GM06990 (cell line): ENCODE results near the gene MRPL36.
A peak's percentile ranks its signal among the peaks of the same experiment; 100 is the strongest.

ENCODE experiments used
- DNase-seq: peaks from one replicate; pipeline ENCODE4 v3.0.0-alpha.2; 2011; ENCODE audit not compliant: insufficient read length; ENCODE audit errors: extremely low read depth
- H3K27me3 ChIP-seq: replicated peaks from 2 replicates; pipeline ENCODE4 v1.6.0; 2011; ENCODE audit warnings: low read length; ENCODE audit not compliant: control insufficient read depth, insufficient read depth
- H3K36me3 ChIP-seq: 2 replicates; pipeline ENCODE4 v1.5.1; 2011; ENCODE audit warnings: low read length; ENCODE audit not compliant: control insufficient read depth, insufficient read depth
- H3K4me3 ChIP-seq: replicated peaks from 2 replicates; pipeline ENCODE4 v1.5.1; 2011; ENCODE audit warnings: low read depth, mild to moderate bottlenecking, control low read depth, low read length
- TF ChIP-seq, protein P1 (sequence below): IDR thresholded peaks from 2 replicates; pipeline ENCODE4 v1.5.1; 2011; ENCODE audit warnings: low read length, control low read depth, mild to moderate bottlenecking, inconsistent platforms; ENCODE audit not compliant: insufficient read depth, poor library complexity, severe bottlenecking

The MRPL36 gene

DNA sequence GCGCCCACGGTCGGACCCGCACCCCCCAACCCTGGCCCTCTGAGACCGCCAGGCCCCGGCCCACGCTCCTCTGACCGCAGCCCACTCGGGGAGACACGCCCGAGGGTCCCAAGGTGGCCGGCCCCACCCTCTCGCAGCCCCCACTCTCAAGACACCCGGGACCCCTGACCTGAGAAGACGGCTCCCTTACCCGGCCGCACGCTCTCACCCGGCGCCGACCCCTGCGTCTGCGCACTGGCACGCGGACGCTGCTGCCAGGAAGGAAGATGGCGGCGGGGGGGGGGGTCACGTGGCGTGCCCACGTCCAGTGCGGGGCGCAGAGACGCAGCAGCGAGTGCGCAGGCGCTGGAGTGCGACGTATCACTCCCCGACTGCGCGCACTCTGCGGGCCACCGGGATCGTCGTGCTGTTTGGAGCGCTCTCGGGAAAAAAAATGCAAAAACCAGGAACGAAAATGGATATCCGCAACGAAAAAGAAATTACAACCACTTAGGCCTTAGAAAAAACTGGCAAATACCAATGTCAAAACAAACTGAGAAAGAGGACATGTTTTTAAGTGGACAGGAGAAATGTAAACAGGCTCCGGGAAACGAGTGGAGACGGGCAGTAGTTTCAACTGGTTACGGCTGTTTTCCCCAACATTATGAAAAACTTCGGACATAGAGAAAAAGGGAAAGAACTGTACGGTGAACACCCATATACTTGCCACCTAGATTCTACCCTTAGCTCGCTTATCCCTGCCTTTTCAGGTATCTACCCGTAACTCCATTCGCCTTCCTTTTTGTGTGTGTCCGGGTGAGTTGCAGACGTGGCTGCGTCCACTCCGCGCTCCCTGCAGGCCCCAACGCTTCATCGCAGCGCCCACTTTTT is at the start of gene MRPL36:
Gene MRPL36 (minus strand): TSS at position 236 of the 870 bp plus-strand sequence. CDS start 902 bp downstream, outside the sequence.
- peak; percentile 93 for DNase-seq
- Histone ChIP-seq H3K27me3 (no peaks in the 10 kb centered on the region), H3K36me3 (peaks cover 29% of the 10 kb centered on the region), H3K4me3 (peak within 1 kb of the TSS; percentile 95)
- TF ChIP-seq, protein P1, sequence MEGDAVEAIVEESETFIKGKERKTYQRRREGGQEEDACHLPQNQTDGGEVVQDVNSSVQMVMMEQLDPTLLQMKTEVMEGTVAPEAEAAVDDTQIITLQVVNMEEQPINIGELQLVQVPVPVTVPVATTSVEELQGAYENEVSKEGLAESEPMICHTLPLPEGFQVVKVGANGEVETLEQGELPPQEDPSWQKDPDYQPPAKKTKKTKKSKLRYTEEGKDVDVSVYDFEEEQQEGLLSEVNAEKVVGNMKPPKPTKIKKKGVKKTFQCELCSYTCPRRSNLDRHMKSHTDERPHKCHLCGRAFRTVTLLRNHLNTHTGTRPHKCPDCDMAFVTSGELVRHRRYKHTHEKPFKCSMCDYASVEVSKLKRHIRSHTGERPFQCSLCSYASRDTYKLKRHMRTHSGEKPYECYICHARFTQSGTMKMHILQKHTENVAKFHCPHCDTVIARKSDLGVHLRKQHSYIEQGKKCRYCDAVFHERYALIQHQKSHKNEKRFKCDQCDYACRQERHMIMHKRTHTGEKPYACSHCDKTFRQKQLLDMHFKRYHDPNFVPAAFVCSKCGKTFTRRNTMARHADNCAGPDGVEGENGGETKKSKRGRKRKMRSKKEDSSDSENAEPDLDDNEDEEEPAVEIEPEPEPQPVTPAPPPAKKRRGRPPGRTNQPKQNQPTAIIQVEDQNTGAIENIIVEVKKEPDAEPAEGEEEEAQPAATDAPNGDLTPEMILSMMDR, result no peak

DNA sequence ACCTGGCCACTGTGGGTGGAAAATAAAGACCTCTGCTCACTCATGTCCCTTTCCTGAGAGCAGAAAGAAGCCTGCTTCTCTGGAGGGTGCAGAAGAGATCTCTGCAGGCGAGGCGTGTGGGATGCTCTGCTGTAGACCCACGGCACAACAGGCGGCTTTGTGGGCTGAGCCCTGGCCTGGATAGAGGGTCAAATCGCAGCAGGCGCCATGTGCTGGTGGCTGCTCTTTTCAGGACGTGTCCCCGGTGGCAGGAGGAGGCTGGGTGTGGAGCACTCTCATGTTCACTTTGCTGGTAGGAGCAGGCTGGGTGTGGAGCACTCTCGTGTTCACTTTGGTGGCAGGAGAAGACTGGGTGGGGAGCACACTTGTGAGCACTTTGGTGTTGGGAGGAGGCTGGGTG is 48.0 kb upstream of the MRPL36 start:
- TF ChIP-seq, protein P1, result no peak
- no peaks in the 10 kb centered on the region; the same call in none of the 2 replicates for H3K27me3 ChIP-seq
- no peaks in the 10 kb centered on the region for H3K36me3 ChIP-seq
- no peak overlapping the region for H3K4me3 ChIP-seq
- DNase-seq, result no peak

- Histone ChIP-seq H3K36me3 (no peaks in the 10 kb centered on the region), H3K4me3 (no peak overlapping the region), H3K27me3 (no peaks in the 10 kb centered on the region; the same call in none of the 2 replicates)
- DNase-seq, result no peak
- TF ChIP-seq, protein P1, result no peak
Measured at GRCh38 chr5:1847056-1847455, 47.4 kb upstream of the MRPL36 start.

- TF ChIP-seq, protein P1, result no peak
- H3K36me3 ChIP-seq, result no peaks in the 10 kb centered on the region
- no peak for DNase-seq
- H3K4me3 ChIP-seq, result no peak overlapping the region
- no peaks in the 10 kb centered on the region; the same call in 1 of the 2 replicates for H3K27me3 ChIP-seq
Measured at GRCh38 chr5:1846583-1846982, 46.9 kb upstream of the MRPL36 start.

DNA sequence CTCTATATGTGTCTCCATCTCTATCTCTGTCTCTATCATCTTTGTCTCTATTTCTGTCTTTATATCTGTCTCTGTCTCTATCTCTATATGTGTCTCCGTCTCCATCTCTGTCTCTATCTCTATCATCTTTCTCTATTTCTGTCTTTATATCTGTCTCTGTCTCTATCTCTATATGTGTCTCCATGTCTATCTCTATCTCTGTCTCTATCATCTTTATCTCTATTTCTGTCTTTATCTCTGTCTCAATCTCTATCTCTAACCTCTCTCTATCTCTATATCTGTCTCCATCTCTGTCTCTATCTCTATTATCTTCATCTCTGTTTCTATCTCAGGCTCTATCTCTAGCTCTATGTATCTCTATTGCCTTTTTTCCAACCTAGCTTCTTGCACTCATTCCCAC is 46.1 kb upstream of the MRPL36 start:
- H3K4me3 ChIP-seq, result no peak overlapping the region
- TF ChIP-seq, protein P1, result no peak
- no peak for DNase-seq
- no peaks in the 10 kb centered on the region for H3K36me3 ChIP-seq
- H3K27me3 ChIP-seq, result peaks cover 1% of the 10 kb centered on the region
